Pancreas (tissue), 10 donors: Measurements from ENCODE around the gene WNT8A. TPM values are rescaled to one million over a fixed set of nuclear protein-coding genes. Genes with fewer than 3 reads are reported as not detected.
A peak's percentile ranks its signal among the peaks of the same experiment; 100 is the strongest.
"Not testable (repeated sequence)": the region's sequence is repeated elsewhere in the genome, so short reads cannot be mapped to it uniquely, and the experiment has no call there.

Experiments
- ATAC-seq, 4 donors: fragments of 200-7000 bp; cut with Tn5 transposase; one replicate each; pipeline versions ENCODE4 v1.8.0 to v1.9.1; 2020; ENCODE audit warnings: mild to moderate bottlenecking in 4 of 4, moderate library complexity in 4 of 4
- DNase-seq, 6 donors: peaks; one replicate each; pipeline ENCODE4 v3.0.0-alpha.2; 2020
- FAIRE-seq: peaks from 2 replicates; lab custom pipeline; 2012; peaks lifted over from hg19 to GRCh38; lab: Jason Lieb, UNC
- H3K27ac ChIP-seq, 4 donors: fragments of 200-600 bp; sonication (generic); 1 replicate in 3 of 4; 2 replicates in 1 of 4; pipeline versions ENCODE4 v1.5.0 to v1.8.0; 2020
- H3K27me3 ChIP-seq, 4 donors: fragments of 200-600 bp; one replicate each; pipeline ENCODE4 v1.8.0; 2021
- H3K36me3 ChIP-seq, 3 donors: fragments of 200-600 bp; sonication (generic) in 1 of 3; one replicate each; pipeline versions ENCODE4 v1.5.0 to v1.8.0; 2020 to 2021
- H3K4me1 ChIP-seq, 3 donors: fragments of 200-600 bp; one replicate each; pipeline ENCODE4 v1.8.0; 2021
- H3K4me3 ChIP-seq, 4 donors: fragments of 200-600 bp; sonication (generic) in 2 of 4; one replicate each; pipeline versions ENCODE4 v1.5.0 to v1.8.0; 2020 to 2021
- H3K9me3 ChIP-seq, 4 donors: fragments of 200-600 bp; one replicate each; pipeline ENCODE4 v1.8.0; 2021
- CTCF ChIP-seq, 4 donors: fragments of 200-600 bp; sonication (generic) in 3 of 4; IDR thresholded peaks; one replicate each; pipeline versions ENCODE4 v1.5.0 to v1.8.0; 2021; ENCODE audit warnings: antibody characterized with exemption in 4 of 4
- WGBS, 2 donors: extraction: QIAGEN DNeasy Blood & Tissue Kit; methylation state at CpG; one replicate each; pipeline ENCODE4 v1.1.7; 2013; 5-methylcytosine and 5-hydroxymethylcytosine counted together
- intact Hi-C, 3 donors: fragments of 100-400 bp; cut with DNase I; formaldehyde crosslinking; loops; one replicate each; pipeline versions ENCODE4 v1.11.1 to v1.14.2; 2022
- polyA plus RNA-seq, 2 donors: library from polyadenylated mRNA; stranded (reverse); fragments of 200-250 nt; gene quantifications; one replicate each; pipeline ENCODE4 v1.2.3, GENCODE V29; 2013
- total RNA-seq, 6 donors: library from RNA; stranded (reverse); fragmentation: NEBNext Ultra II Directional in 4 of 6; extraction: Animal tissue kit (Norgen Biotek cat#: 25700) in 4 of 6; gene quantifications; one replicate each; pipeline versions ENCODE4 v1.2.1 to v1.2.4, GENCODE V29; 2021 to 2023
- donor health status: healthy with polysubstance abuse.
- donor health status: DM: no; HTN: no; CAD: no; lungs with moderate emphysema.
- donor health status: DM: no; HTN: no; CAD: no.
- donor health status: control.
- donor health status: control.
- donor health status: Bipolar disorder and iron deficiency.
- donor health status: DM: yes; HTN: yes; CAD: no.
- donor health status: DM: no; HTN: no; CAD: no.
- donor health status: DM: no; HTN: no; CAD: no.
- donor health status: DM: yes; HTN: yes; CAD: no.

Gene WNT8A
- total and polyA plus RNA-seq, 8 donors: not detected

- no peak for FAIRE-seq
- no peak overlapping the region for H3K4me3 ChIP-seq
- WGBS, 2 donors: 82 to 88% methylated on average over 1 of the region's 1 CpG
Measured at GRCh38 chr5:138038826-138039225, 45.0 kb upstream of the WNT8A start.

GRCh38 chr5:138045283-138045682 lies 38.5 kb upstream of the WNT8A start:
- H3K4me3 ChIP-seq, intact Hi-C loops, DNase-seq, H3K27ac ChIP-seq, H3K4me1 ChIP-seq, H3K36me3 ChIP-seq, ATAC-seq, H3K27me3 ChIP-seq, FAIRE-seq, H3K9me3 ChIP-seq: not testable (repeated sequence)
- 93 to 97% methylated on average over 3 of the region's 3 CpGs for WGBS, 2 donors

More at GRCh38 chr5:138038826-138039225, 45.0 kb upstream of the WNT8A start:
- Histone ChIP-seq H3K9me3 (no peaks in the 10 kb centered on the region), H3K4me1 (no peaks in the 10 kb centered on the region), H3K27me3 (no peaks in the 10 kb centered on the region), H3K27ac (no peak overlapping the region), H3K36me3 (no peaks in the 10 kb centered on the region)
- no peak for TF ChIP-seq CTCF (IDR thresholded peaks at IDR 0.05)
- no peak for DNase-seq
- no peak for ATAC-seq
- intact Hi-C loops: no loop called here

GRCh38 chr5:138051441-138052296 lies 32.2 kb upstream of the WNT8A start:
- intact Hi-C loops: no loop called here
- DNase-seq (peak in 4 of 6 donors; percentile 32 to 74 (median 50)), FAIRE-seq (no peak), ATAC-seq (peak in 3 of 4 donors; percentile 92 to 98 (median 96))
- Histone ChIP-seq H3K27me3 (no peaks in the 10 kb centered on the region), H3K4me3 (no peak overlapping the region), H3K36me3 (no peaks in the 10 kb centered on the region), H3K9me3 (no peaks in the 10 kb centered on the region), H3K27ac (peak overlapping the region in 1 of 4 donors; percentile 30), H3K4me1 (no peaks in the 10 kb centered on the region)
- 28 to 34% methylated on average over 9 of the region's 9 CpGs for WGBS, 2 donors
- no peak for TF ChIP-seq CTCF (IDR thresholded peaks at IDR 0.05)

- H3K4me1 ChIP-seq, H3K9me3 ChIP-seq, H3K4me3 ChIP-seq, DNase-seq, H3K27ac ChIP-seq, ATAC-seq, FAIRE-seq, H3K36me3 ChIP-seq, H3K27me3 ChIP-seq, intact Hi-C loops: not testable (repeated sequence)
- 78 to 90% methylated on average over 1 of the region's 1 CpG for WGBS, 2 donors
Measured at GRCh38 chr5:138052718-138053117, 31.1 kb upstream of the WNT8A start.

GRCh38 chr5:138053554-138053953 lies 30.3 kb upstream of the WNT8A start:
- intact Hi-C loops: no loop called here
- H3K27ac ChIP-seq: no peak overlapping the region
- H3K9me3 ChIP-seq: no peaks in the 10 kb centered on the region
- H3K4me1 ChIP-seq: no peaks in the 10 kb centered on the region
- DNase-seq (no peak), FAIRE-seq (no peak), ATAC-seq (no peak)
- H3K27me3 ChIP-seq: no peaks in the 10 kb centered on the region
- H3K36me3 ChIP-seq: no peaks in the 10 kb centered on the region
- no peak overlapping the region for H3K4me3 ChIP-seq
- 74 to 75% methylated on average over 3 of the region's 3 CpGs for WGBS, 2 donors
- no peak for TF ChIP-seq CTCF (IDR thresholded peaks at IDR 0.05)

- no peak overlapping the region for H3K27ac ChIP-seq
- FAIRE-seq (no peak), DNase-seq (no peak), ATAC-seq (no peak)
- H3K4me1 ChIP-seq: no peaks in the 10 kb centered on the region
- intact Hi-C loops: no loop called here
- TF ChIP-seq CTCF (IDR thresholded peaks at IDR 0.05): no peak
- H3K4me3 ChIP-seq: no peak overlapping the region
- WGBS, 2 donors: 43 to 47% methylated on average over 3 of the region's 3 CpGs
- no peaks in the 10 kb centered on the region for H3K27me3 ChIP-seq
- H3K36me3 ChIP-seq: no peaks in the 10 kb centered on the region
- H3K9me3 ChIP-seq: no peaks in the 10 kb centered on the region
Measured at GRCh38 chr5:138054206-138054605, 29.6 kb upstream of the WNT8A start.
